COLO668 (cell line): ENCODE data around the gene CDKL5.

ENCODE experiments used
- DNase-seq: peaks from one replicate; lab custom pipeline; 2025; ENCODE audit not compliant: unreplicated experiment; lab: John Stamatoyannopoulos, UW

Gene CDKL5

DNA sequence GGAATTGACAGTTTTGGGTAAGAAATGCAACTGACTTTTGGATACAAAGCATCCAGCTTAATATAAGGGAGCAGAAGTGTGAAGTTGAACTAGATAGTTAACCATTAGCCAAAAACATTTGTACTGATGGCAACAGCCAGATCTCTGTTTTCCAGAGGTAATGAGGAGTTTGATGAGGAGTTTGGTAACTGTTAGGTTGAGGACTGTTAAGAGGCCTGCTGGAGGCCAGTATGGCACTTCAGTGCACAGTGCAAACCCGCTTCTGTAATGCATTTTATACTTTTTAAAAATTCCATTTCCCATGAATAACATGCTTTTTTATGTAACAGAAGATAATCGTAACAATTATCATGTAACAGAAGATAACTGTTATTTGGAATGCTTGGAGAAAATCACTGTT lies 30.0 kb downstream of the CDKL5 start:
- no peak for DNase-seq

DNA sequence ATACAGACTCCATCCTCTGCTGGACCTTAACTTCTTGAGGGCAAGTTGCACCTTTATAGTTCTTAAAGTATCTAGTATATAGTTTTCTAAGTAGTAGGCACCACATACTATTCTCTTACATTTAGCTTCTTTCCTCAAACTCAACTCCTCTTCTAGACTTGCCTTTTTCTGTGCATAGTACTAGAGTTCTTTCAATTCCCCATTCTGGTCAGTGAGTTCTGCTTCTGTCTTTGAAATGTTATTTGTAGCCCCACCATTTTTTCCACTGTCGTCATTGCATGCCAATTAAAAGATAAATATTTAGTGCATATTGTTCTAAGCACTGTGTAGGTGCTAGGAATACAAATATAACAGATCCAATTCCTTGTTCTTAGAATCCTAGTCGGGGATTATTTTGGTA lies 31.6 kb downstream of the CDKL5 start:
- no peak for DNase-seq

DNA sequence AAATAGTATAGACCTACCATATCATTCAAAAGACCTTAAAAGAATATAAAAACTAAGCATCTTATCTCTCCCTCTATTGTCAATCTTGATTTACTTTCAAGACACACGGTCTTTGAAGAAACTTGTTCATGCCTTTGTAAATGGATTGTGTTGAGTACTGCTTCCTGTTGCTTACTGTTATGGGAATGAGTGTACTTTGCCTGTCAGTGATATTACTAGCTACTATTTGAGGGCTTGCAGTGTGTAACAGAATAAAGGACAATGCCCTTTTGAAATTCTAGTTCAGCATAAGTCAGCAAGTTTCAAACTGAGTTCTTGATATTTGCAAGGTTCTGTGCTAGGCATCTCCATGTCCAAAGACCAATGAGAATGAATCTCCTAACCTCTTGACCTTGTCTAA lies 36.0 kb downstream of the CDKL5 start:
- no peak for DNase-seq

DNA sequence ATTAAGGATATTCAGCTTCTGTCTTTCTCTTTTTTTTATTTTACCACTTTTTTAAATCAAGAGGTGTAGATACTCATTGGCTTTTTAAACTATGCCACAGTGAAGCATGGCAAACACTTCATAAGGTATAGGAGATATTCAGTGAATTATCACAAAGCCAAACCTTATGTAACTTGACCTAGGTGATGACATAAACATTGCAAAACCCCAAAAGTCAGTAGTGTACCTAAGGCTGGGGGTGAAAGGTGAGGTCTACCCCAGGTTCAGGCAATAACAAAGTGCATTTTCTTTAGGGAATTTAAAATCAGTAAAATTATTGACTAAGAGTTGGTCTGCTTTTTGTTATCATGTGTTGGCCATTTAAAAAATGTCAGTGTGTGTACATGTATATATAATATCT lies 39.1 kb downstream of the CDKL5 start:
- DNase-seq: no peak

DNA sequence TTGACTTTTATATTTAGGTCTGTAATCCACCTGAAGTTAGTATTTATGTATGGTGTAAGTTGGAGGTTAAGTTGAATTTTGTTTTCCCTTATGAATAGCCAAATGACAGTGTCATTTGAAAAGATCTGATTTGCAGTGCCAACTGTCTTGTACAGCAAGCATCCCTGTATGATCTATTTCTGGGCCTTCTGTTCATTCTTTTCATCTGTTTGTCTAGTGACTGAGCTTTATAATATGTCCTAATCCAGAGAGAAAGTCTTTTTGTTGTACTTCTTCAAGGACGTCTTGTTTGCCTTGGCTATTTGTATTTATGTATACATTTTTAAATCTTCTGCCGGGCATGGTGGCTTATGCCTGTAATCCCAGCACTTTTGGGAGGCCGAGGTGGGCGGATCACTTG lies 39.6 kb downstream of the CDKL5 start:
- no peak for DNase-seq

DNA sequence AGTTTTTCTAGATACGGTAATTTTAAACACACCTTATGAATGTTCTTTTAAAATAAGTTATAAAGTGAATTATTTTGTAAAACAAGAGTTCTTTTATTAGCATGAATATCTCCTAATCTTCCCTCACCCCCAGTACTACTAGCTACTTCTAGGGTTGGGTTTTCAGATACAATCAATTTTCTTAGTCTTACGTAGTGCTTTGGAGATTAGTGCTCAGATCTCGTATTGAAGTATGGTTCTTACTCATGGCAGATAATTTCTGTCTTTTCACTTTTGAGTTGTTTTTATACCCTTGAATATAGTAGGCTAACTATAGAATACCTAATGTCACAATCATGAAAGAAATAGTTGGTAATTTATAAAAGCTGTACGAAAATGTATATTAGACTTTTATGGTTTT lies 43.2 kb downstream of the CDKL5 start:
- no peak for DNase-seq

DNA sequence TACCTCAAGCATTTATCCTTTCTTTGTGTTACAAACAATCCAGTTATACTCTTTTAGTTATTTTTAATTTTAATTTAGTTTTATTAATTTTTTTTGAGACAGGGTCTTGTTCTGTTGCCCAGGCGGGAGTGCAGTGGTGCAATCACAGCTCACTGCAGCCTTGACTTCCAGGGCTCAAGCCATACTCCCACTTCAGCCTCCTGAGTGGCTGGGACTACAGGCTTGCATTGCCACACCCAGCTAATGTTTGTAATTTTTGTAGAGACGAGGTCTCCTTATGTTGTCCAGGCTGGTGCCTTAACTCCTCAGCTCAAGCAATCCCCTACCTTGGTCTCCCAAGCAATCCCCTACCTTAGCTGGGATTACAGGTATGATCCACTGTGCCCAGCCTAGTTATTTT lies 45.9 kb downstream of the CDKL5 start:
- DNase-seq: no peak

DNA sequence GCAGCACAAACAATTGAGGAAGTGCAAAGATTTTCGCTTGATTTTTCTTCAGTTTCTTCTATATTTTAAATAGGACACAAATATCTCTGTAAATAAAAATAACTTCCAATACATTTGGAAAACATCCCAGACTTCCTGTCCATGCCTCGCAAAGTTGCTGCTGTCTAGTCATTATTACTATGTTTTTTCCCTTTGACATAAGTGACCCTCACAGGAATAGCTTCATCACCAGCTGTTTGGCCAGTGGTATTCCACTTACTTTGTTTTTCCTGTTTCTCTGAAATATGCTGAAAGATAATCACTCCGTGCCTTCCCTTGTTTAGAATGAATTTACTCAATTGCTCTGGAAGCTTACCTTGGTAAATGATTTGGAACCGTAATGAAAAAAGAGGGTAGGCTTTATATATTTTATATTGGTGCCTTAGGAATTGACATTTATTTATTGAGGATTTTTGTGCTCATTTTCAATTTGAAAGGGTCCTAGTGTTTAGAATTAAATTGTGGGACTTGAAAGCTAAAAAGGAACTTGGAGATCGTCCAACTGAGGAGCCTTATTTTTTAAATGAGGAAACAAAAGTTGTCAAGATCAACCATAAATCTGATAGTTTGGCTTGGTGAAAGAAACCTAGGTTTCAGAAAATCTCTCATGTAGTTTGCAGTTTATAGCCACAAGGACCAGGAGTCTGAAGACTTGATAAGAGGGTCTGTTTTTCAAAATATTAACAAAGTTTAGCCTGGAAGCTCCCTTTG lies 65.6 kb downstream of the CDKL5 start:
- no peak for DNase-seq

DNA sequence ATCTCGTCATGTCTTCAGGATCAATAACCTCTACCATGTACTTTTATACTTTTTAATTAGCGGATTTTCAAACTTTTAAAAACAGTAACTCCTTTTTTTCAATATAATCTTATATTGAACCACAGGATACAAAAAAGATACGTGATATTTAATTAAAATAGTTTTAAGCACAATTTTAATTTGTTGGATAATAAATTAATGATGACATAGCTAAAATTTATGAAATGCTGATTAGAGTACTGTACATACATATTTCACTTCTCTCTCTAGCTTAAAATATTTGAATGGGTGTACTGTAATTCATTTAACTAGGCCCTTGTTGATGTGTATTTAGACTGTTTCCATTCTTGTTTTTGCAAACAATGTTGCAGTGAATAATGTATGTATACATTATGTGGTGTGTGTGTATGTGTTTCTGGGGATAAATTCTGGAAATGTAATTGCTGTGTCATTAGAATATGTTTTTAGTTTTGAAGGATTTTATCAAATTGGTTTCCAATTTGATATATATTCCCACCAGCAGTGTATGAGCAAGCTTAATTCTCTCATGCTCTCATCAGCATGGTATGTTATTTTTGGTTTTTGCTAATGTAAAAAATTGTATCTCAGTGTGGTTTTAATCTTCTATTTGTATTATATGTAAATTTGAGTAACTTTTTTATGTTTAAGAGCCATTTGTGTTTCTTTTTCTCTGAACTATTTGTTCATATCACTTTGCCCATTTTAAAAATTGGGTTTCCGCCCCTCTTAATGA lies 66.4 kb downstream of the CDKL5 start:
- DNase-seq: no peak

DNA sequence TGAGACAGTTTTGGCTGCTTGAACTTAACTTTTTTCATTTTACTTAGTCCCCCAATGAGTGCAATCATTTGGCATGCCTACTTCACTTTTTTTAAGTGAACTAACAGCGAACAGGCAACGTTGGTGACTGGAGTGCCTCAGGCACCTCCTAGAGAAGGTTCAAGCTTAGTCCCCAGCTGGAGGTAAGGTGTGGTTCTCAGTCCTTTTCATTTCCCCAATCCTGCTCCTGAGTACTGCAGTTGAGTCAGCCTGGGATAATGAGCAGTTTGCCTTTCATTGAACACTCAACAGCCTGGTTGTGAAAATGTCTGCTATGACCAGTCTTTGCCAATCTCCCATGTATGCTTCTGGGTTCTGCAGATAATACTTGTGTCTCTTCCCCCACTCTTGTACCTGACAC lies 109.5 kb downstream of the CDKL5 start:
- no peak for DNase-seq

DNA sequence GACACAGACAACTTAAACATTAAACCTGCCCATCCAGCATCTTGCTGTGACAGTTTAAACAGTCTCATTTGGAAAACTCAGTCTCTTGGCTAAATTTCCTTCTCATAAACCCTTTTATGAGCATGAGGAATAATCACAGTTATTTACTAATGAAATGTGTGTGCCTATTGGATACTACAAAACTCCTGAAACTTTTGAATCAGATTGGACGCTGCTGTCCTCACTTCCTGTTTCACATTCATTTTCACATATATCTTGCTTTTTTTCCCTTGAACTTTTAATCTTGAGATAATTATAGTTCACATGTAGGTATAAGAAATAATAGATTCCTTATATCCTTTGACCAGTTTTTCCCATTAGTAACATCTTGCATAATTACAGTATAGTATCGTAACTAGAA lies 111.7 kb downstream of the CDKL5 start:
- DNase-seq: no peak

DNA sequence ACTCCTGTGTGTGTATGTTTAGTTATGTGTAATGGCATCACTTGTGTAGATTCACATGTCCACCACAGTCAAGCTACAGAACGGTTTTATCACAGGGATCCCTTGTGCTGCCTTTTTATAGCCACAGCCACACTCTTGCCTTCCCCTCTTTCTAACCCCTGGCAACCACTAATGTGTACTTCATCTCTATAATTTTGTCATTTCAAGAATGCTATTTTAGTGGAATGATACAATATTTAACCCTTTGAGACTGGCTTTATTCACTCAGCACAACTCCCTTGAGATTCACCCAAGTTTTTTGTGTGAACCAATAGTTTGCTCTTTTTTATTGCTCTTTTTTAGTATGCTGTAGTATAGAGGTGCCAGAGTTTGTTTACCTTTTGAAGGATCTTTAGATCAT lies 112.1 kb downstream of the CDKL5 start:
- DNase-seq: no peak

DNA sequence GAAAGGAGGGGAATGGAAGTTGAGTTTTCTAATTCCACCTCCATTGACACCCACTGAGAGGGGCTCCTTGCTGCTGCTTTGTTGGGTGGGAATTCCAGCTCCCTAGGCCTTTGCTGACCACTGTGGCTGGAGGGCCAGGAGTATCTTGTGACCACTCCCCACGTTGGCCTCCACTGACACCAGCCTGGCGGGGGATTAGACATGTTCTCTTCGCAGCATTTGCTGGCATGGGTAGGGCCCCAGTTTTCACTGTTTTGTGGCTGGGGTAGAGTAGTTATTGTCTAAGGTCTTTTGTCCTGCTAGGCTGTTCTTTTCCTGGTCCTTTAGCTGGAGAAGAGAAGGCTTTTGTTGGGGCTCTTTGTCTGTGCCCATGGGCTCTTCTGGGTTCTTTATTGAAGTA lies 116.7 kb downstream of the CDKL5 start:
- no peak for DNase-seq

DNA sequence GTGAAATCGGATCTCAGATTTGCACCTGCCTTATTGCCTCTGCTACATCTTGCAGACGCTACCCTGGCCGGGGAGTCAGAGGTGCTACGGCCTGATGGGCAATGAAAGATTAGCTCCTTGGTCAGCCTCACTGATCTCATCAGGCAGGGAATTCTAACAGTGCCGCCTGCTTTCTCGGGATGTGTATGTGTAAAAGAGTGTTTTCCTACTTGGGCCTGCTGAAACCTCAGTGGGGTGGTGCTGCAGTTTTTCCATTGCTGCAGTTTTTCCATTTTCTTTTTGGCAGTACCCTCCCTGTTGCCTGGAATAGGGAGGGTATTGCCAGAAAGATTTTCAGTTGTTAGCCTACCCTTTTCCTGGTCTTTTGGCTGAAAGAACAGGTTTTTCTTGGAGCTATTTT lies 117.5 kb downstream of the CDKL5 start:
- no peak for DNase-seq

DNA sequence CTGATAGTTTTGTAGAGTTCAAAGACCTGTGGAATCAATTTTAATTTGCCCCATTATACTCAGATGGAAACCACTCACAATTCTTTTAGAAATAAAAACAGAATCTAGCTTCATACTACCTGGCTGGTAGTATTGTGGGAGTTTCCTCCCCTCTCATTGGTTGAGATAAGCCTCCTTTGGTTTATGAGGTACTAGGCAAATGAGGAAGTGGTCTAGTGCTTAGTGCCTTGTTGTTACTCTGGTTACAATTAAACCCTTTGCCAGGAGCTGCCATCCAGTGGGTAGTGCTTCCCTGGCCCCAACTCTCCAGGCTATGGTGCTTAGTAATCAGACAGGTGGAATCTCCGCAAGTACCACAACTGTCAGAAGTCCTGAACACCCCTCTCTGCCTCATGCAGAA lies 118.3 kb downstream of the CDKL5 start:
- DNase-seq: no peak

DNA sequence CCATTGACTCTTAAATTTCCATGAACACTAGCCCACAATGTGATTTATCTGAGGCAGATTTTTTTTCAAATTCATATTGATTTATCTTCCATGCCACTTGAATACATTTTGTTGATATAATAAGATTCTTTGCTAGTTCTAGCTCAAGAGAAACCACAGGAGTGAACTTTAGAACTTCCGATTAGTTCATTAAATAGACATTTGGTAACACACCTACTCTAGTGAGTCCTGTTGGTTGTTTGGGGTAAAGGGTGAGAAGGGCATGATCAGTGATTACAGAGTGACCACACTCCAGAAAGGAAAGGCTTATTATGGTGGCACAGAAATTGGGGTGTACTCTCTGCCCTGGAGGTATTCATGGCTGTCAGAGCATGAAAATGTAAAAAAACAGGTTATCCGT lies 120.4 kb downstream of the CDKL5 start:
- DNase-seq: no peak

DNA sequence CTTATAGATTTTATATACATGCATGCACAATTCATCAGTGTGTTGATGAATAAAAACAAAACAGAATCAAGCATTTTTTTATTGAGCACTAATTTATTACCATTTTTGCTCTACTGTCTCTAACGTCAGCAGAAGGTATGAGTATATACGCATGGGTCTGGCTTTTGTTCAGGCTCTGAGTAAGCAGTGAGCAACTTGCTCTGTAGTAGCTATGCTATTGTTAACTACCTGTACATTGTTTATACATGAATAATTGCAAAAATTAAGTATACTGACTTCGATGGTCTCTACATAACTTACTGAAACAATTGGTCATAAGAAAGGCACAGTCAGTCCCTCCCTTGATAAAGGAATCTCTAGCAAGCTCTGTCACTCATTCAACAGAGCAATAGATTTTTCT lies 123.6 kb downstream of the CDKL5 start:
- no peak for DNase-seq

DNA sequence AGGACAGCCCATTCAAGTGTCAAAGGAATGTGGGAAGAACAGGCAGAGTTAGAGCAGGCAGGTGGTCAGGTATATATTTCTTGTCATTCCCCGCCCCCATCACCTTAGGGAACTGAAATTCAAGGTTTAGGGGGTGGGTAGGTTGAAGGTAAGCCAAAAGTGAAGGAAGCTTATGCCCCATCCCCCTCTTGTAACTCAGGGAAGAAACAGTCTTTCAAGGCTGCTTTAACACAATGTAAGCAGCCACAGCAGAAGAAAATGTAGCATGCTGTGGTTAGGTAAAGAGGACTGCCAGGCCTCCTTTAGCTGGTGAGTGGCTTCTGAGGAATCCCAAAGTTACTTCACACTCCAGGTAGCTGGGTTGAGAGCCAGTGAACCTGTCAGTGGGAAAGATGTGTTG lies 124.2 kb downstream of the CDKL5 start:
- DNase-seq: no peak

DNA sequence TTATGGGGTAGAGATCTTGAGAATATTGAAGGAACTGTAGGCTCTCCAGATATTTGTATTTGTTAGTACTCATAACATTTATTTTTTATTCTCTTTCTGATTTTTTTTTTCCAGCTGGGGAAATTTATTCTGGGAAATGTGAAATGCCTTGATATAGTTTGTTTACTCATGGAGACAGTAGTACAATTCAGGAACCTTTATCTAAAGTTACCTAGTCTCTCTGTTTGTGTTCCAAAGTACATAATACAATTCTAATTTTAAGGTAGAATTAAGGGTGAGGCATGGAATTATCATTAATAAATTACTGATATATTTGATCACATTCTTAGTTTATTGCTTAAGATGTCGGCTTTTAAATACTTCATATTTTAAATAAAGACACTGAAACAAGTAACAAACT lies 132.5 kb downstream of the CDKL5 start:
- no peak for DNase-seq

DNA sequence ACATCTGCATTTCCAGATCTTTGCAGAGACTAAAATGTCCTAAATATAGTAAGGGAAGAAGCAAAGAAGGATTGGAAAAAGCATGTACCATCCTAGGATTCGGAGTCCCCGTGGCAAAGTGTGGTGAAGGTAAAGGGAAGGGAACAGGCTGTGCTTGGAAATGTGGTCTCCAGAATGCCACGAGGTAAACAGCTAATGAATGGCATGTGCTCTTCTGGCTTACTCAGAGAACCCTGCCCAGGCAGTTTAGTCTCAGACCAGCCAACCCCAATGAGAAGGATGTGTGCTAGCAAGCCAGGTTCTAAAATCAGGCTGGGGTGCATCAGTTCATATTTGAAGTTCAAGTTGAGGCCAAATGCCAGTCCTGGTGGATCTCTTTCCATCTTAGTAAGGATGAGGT lies 133.4 kb downstream of the CDKL5 start:
- no peak for DNase-seq

DNA sequence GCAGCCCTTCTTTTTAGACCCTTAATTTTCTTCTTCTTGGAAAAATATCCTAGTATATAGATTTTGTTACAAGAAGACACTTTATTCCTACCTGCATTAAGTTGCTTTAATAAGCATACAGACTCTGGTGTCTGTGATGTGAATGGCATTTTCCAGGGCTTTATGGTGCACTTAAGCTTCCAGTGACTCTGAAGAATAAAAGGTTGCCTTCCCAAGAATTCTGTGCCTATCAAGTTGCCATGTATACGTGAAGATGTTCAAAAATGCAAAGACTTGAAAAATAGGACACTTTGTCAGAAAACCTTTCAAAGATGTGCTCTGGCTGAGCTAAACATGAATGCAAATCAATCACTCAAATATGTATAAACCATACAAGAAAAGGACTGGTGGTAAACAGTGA lies 135.6 kb downstream of the CDKL5 start:
- DNase-seq: no peak

DNA sequence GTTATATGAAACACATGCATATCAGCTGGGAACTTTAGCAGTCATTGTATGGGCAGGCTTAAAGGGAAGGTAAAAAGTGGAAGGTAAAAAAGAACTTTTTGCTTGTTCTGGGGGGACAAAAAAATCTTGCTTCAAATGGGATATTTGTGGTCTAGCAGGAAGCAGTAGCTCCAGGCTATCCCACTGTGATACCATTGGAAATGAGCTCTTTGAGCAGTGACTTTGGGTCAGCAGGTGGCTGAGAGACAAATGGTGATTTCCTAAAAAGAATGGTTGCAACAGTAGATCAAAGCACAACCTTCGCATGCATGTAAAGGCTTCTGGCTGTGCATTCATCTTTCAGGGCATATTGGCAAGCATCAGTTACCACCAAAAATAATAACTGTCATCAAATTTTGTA lies 140.3 kb downstream of the CDKL5 start:
- no peak for DNase-seq

DNA sequence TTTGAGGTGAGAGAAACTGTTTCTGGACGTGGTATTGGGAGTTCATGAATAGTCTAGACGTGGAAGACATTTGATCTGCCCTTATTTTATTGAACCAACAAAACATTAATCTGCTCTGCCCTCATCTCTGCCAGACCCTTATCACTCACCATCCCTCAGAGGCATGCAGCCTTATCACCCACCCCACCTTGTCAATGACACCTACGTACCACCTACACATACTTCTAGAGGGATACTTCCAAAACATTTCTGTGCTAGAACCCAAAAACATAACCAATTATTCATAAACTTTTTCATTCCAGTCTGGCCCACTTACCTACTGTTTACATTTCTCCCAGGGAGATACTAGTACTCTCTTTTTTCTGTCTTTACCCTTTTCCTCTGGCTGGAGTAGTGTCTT lies 141.3 kb downstream of the CDKL5 start:
- no peak for DNase-seq
